MM.1S (cell line): ENCODE measurements around the gene CACUL1.

ENCODE experiments used
- DNase-seq: peaks from one replicate; pipeline ENCODE4 v3.0.0-alpha.2; 2015
- H2AFZ ChIP-seq: fragments of 300-600 bp; sonication (generic); 2 replicates; pipeline ENCODE4 v1.6.0; 2016; ENCODE audit warnings: antibody characterized with exemption, low read length
- H3F3A ChIP-seq: fragments of 300-600 bp; sonication (generic); 2 replicates; pipeline ENCODE4 v1.6.1; 2016; ENCODE audit warnings: mild to moderate bottlenecking, antibody characterized with exemption, low read length, moderate library complexity, mixed read lengths; ENCODE audit not compliant: insufficient read depth
- H3K27ac ChIP-seq: fragments of 300-600 bp; sonication (generic); 2 replicates; pipeline ENCODE4 v1.5.1; 2016; ENCODE audit warnings: mild to moderate bottlenecking, low read length
- H3K27me3 ChIP-seq: fragments of 300-600 bp; sonication (generic); replicated peaks from 2 replicates; pipeline ENCODE4 v1.6.0; 2016; ENCODE audit warnings: low read length; ENCODE audit not compliant: insufficient read depth
- H3K36me3 ChIP-seq: fragments of 300-600 bp; sonication (generic); replicated peaks from 2 replicates; pipeline ENCODE4 v1.6.1; 2016; ENCODE audit warnings: mild to moderate bottlenecking, low read length, mixed read lengths; ENCODE audit not compliant: insufficient read depth
- H3K4me1 ChIP-seq: fragments of 300-600 bp; sonication (generic); 2 replicates; pipeline ENCODE4 v1.6.1; 2016; ENCODE audit warnings: low read length, mixed read lengths
- H3K4me2 ChIP-seq: fragments of 300-600 bp; sonication (generic); 2 replicates; pipeline ENCODE4 v1.6.0; 2016; ENCODE audit warnings: low read depth, low read length
- H3K4me3 ChIP-seq: fragments of 300-600 bp; sonication (generic); 2 replicates; pipeline ENCODE4 v1.5.1; 2016; ENCODE audit warnings: low read length, mixed read lengths
- H3K79me2 ChIP-seq: fragments of 300-600 bp; sonication (generic); 2 replicates; pipeline ENCODE4 v1.6.1; 2016; ENCODE audit warnings: mixed run types, low read length, mixed read lengths
- H3K9ac ChIP-seq: fragments of 300-600 bp; sonication (generic); 2 replicates; pipeline ENCODE4 v1.6.1; 2016; ENCODE audit warnings: low read length, mixed read lengths
- H3K9me2 ChIP-seq: fragments of 300-600 bp; sonication (generic); replicated peaks from 2 replicates; pipeline ENCODE4 v1.6.1; 2016; ENCODE audit warnings: mild to moderate bottlenecking, low read length, mixed read lengths; ENCODE audit not compliant: insufficient read depth
- H3K9me3 ChIP-seq: fragments of 300-600 bp; sonication (generic); replicated peaks from 2 replicates; pipeline ENCODE4 v1.6.1; 2016; ENCODE audit warnings: mild to moderate bottlenecking, low read length, mixed read lengths; ENCODE audit not compliant: insufficient read depth
- H4K20me1 ChIP-seq: fragments of 300-600 bp; sonication (generic); 2 replicates; pipeline ENCODE4 v1.6.1; 2016; ENCODE audit warnings: mild to moderate bottlenecking, low read length, moderate library complexity, mixed read lengths; ENCODE audit not compliant: insufficient read depth
- EZH2 ChIP-seq: fragments of 300-600 bp; sonication (generic); optimal IDR thresholded peaks from 2 replicates; pipeline ENCODE3; 2017; ENCODE audit warnings: low read depth, mild to moderate bottlenecking, antibody characterized with exemption, low read length, mixed read lengths
- EZH2phosphoT487 ChIP-seq: fragments of 300-600 bp; sonication (generic); IDR thresholded peaks from 2 replicates; pipeline ENCODE4 v1.6.1; 2018; ENCODE audit warnings: antibody characterized with exemption, low read length
- TF ChIP-seq, protein P1 (sequence below): fragments of 300-600 bp; sonication (generic); IDR thresholded peaks from 2 replicates; pipeline ENCODE4 v1.5.1; 2016; ENCODE audit warnings: antibody characterized with exemption, low read length, mixed read lengths

CACUL1 gene

DNA sequence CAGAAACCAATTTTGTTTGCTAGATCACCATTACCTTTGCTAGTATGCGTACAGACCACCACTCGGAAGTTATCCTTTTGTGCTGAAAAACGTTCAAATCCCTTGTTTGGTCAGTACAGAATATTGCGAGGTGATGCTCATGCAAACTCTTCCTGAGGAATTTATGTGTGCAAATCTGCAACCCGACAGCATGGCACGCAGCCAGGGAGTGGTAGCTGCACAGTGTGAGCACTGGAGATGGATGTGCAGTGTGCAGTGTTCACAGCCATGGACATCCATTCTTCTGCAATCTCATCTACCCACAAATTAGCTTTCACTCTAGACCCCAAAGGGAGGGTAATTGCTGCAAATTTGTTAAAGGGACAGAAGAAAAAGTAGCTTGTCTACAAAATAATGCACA is 72.2 kb downstream of the CACUL1 start:
- Histone ChIP-seq H3K9ac (no peak overlapping the region), H3K9me2 (no peaks in the 10 kb centered on the region), H2AFZ (no peak overlapping the region), H3K27me3 (no peaks in the 10 kb centered on the region), H3K36me3 (no peaks in the 10 kb centered on the region), H4K20me1 (no peaks in the 10 kb centered on the region), H3K4me1 (no peaks in the 10 kb centered on the region), H3F3A (no peaks in the 10 kb centered on the region), H3K27ac (no peak overlapping the region), H3K9me3 (no peaks in the 10 kb centered on the region), H3K4me2 (no peak overlapping the region), H3K79me2 (no peaks in the 10 kb centered on the region), H3K4me3 (no peak overlapping the region)
- TF ChIP-seq EZH2 = no peak
- TF ChIP-seq, protein P1, sequence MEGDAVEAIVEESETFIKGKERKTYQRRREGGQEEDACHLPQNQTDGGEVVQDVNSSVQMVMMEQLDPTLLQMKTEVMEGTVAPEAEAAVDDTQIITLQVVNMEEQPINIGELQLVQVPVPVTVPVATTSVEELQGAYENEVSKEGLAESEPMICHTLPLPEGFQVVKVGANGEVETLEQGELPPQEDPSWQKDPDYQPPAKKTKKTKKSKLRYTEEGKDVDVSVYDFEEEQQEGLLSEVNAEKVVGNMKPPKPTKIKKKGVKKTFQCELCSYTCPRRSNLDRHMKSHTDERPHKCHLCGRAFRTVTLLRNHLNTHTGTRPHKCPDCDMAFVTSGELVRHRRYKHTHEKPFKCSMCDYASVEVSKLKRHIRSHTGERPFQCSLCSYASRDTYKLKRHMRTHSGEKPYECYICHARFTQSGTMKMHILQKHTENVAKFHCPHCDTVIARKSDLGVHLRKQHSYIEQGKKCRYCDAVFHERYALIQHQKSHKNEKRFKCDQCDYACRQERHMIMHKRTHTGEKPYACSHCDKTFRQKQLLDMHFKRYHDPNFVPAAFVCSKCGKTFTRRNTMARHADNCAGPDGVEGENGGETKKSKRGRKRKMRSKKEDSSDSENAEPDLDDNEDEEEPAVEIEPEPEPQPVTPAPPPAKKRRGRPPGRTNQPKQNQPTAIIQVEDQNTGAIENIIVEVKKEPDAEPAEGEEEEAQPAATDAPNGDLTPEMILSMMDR = no peak
- no peak for TF ChIP-seq EZH2phosphoT487
- DNase-seq = no peak

DNA sequence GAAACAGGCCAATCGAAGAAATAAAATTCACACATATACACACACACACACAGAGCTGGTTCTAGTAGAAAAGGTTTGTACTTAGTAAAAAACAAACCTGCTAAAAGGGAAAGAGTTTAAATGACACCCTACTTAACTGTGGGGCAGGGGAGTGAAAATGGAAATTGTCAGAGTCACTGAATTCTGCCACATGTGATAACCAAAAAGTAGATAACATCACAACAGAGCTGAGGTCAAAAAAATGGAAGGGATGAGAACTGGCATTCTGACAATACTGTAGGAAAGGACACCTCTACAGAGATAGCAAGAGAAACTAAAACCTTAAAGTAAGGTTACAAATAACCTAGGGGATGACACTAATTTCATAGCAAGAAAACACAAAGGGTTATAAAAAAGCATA is 74.6 kb downstream of the CACUL1 start:
- Histone ChIP-seq H2AFZ (no peak overlapping the region), H3K36me3 (no peaks in the 10 kb centered on the region), H3K9me2 (no peaks in the 10 kb centered on the region), H3K4me2 (no peak overlapping the region), H4K20me1 (no peaks in the 10 kb centered on the region), H3K4me1 (no peaks in the 10 kb centered on the region), H3K27ac (no peak overlapping the region), H3K9me3 (no peaks in the 10 kb centered on the region), H3K9ac (no peak overlapping the region), H3K79me2 (no peaks in the 10 kb centered on the region), H3K27me3 (no peaks in the 10 kb centered on the region), H3F3A (no peaks in the 10 kb centered on the region), H3K4me3 (no peak overlapping the region)
- no peak for TF ChIP-seq EZH2
- TF ChIP-seq, protein P1 = no peak
- no peak for TF ChIP-seq EZH2phosphoT487
- DNase-seq = no peak

DNA sequence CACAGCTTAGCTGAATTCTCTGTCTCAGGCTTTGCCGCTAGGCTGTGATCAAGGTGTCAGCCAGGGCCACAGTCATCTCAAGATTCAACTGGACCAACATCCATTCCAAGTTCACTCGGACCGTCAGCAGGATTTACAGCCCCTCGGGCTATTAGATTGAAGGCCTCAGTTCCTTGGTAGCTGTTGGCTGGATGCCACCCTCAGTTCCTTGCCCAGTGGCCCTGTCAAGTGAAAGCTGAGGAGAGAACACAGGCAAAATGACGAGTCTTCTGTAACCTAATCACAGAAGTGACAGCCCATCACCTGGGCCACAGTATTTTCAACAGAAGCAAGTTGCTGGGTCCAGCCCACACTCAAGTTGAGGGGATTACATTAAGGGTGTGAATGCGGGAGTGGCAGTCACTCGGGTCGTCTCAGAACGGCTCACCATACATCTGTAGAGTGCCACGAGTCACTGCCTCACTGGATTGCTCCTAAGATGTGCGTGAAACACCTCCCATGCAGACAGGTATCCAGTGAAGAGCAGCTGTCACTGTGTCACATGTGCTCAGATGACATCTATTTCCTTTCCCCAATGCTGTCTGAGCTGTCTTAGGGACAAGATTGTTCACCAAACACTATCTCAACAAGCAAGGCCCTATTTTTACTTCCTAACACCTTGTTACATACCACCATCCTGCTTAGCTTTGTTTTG is 80.4 kb downstream of the CACUL1 start:
- H3K4me2 ChIP-seq = no peak overlapping the region
- no peak overlapping the region for H3K4me3 ChIP-seq

More for the DNA sequence above, 80.4 kb downstream of the CACUL1 start:
- no peak overlapping the region for H3K27ac ChIP-seq
- H3K36me3 ChIP-seq = no peaks in the 10 kb centered on the region
- no peaks in the 10 kb centered on the region for H3K4me1 ChIP-seq
- H3K9me2 ChIP-seq = no peaks in the 10 kb centered on the region
- H3F3A ChIP-seq = no peaks in the 10 kb centered on the region
- TF ChIP-seq EZH2 = no peak
- no peak for TF ChIP-seq EZH2phosphoT487
- TF ChIP-seq, protein P1 = no peak
- no peak overlapping the region for H3K9ac ChIP-seq
- no peaks in the 10 kb centered on the region for H3K9me3 ChIP-seq
- no peaks in the 10 kb centered on the region for H4K20me1 ChIP-seq
- H3K27me3 ChIP-seq = no peaks in the 10 kb centered on the region
- no peaks in the 10 kb centered on the region for H3K79me2 ChIP-seq
- no peak overlapping the region for H2AFZ ChIP-seq
- DNase-seq = no peak
